HG03439 (cell line): ENCODE results near the gene RASL10B.

Source experiments
- ATAC-seq: cut with Tn5 transposase; IDR thresholded peaks from one replicate; pipeline ENCODE4 v1.9.1; 2021; ENCODE audit warnings: mild to moderate bottlenecking, moderate library complexity; ENCODE audit not compliant: unreplicated experiment

RASL10B gene

GRCh38 chr17:35763767-35764122, 32.3 kb downstream of the RASL10B start:
- ATAC-seq, result no peak

GRCh38 chr17:35764123-35764991, 32.9 kb downstream of the RASL10B start:
- ATAC-seq, result peak; percentile 74

- ATAC-seq, result no peak
Measured at GRCh38 chr17:35765086-35765710, 33.8 kb downstream of the RASL10B start.

- ATAC-seq, result no peak
Measured at GRCh38 chr17:35765756-35766488, 34.5 kb downstream of the RASL10B start.

GRCh38 chr17:35766489-35766877, 35.0 kb downstream of the RASL10B start:
- ATAC-seq, result no peak

GRCh38 chr17:35766903-35767510, 35.6 kb downstream of the RASL10B start:
- no peak for ATAC-seq

- no peak for ATAC-seq
Measured at GRCh38 chr17:35768797-35769196, 37.4 kb downstream of the RASL10B start.

GRCh38 chr17:35769895-35770486, 38.6 kb downstream of the RASL10B start:
- ATAC-seq, result no peak

GRCh38 chr17:35773129-35773528, 41.7 kb downstream of the RASL10B start:
- no peak for ATAC-seq

- ATAC-seq, result no peak
Measured at GRCh38 chr17:35773679-35774425, 42.4 kb downstream of the RASL10B start.

- no peak for ATAC-seq
Measured at GRCh38 chr17:35774499-35774898, 43.1 kb downstream of the RASL10B start.

- ATAC-seq, result no peak
Measured at GRCh38 chr17:35775039-35775438, 43.6 kb downstream of the RASL10B start.

GRCh38 chr17:35775583-35775982, 44.1 kb downstream of the RASL10B start:
- no peak for ATAC-seq

GRCh38 chr17:35778641-35779196, 47.3 kb downstream of the RASL10B start:
- no peak for ATAC-seq

GRCh38 chr17:35780950-35781349, 49.5 kb downstream of the RASL10B start:
- ATAC-seq, result no peak

GRCh38 chr17:35784895-35785294, 53.5 kb downstream of the RASL10B start:
- ATAC-seq, result no peak

GRCh38 chr17:35786941-35787432, 55.5 kb downstream of the RASL10B start:
- no peak for ATAC-seq

- ATAC-seq, result no peak
Measured at GRCh38 chr17:35788477-35789368, 57.3 kb downstream of the RASL10B start.

- ATAC-seq, result no peak
Measured at GRCh38 chr17:35790841-35791240, 59.4 kb downstream of the RASL10B start.
